Neuronal stem cell (in vitro differentiated cells): ENCODE measurements around the gene ZNF469.
A peak's percentile ranks its signal among the peaks of the same experiment; 100 is the strongest.

ENCODE experiments used
- DNase-seq: peaks from one replicate; pipeline ENCODE4 v3.0.0-alpha.2; 2013; ENCODE audit warnings: low spot score
- H2AFZ ChIP-seq: one replicate; pipeline ENCODE4 v1.6.1; 2013; ENCODE audit warnings: mild to moderate bottlenecking, low read length, inconsistent platforms
- H2AK5ac ChIP-seq: 2 replicates; pipeline ENCODE4 v1.6.1; 2013; ENCODE audit warnings: low read depth, mild to moderate bottlenecking, inconsistent platforms, low read length, moderate library complexity, mixed read lengths
- H2BK120ac ChIP-seq: 2 replicates; pipeline ENCODE4 v1.6.1; 2013; ENCODE audit warnings: low read depth, mild to moderate bottlenecking, inconsistent platforms, low read length, moderate library complexity, mixed read lengths
- H2BK12ac ChIP-seq: one replicate; pipeline ENCODE4 v1.6.1; 2013; ENCODE audit warnings: low read length, inconsistent platforms
- H2BK15ac ChIP-seq: 2 replicates; pipeline ENCODE4 v1.6.1; 2013; ENCODE audit warnings: mild to moderate bottlenecking, low read length, inconsistent platforms, mixed read lengths
- H2BK5ac ChIP-seq: one replicate; pipeline ENCODE4 v1.6.1; 2013; ENCODE audit warnings: inconsistent platforms, mild to moderate bottlenecking, low read length, moderate library complexity
- H3K14ac ChIP-seq: one replicate; pipeline ENCODE4 v1.6.1; 2013; ENCODE audit warnings: low read length, inconsistent platforms
- H3K18ac ChIP-seq: 2 replicates; pipeline ENCODE4 v1.6.1; 2013; ENCODE audit warnings: low read length, inconsistent platforms
- H3K23ac ChIP-seq: 2 replicates; pipeline ENCODE4 v1.6.1; 2013; ENCODE audit warnings: low read depth, mild to moderate bottlenecking, mixed read lengths, low read length, inconsistent platforms; ENCODE audit not compliant: poor library complexity
- H3K27ac ChIP-seq: replicated peaks from 3 replicates; pipeline ENCODE4 v1.5.1; 2013; ENCODE audit warnings: low read length, inconsistent platforms
- H3K27me3 ChIP-seq, 3 experiments: 2 replicates each; pipeline ENCODE4 v1.6.1; 2013; ENCODE audit warnings: low read length in 3 of 3, mild to moderate bottlenecking in 2 of 3, inconsistent platforms in 1 of 3, low read depth in 1 of 3, mixed read lengths in 1 of 3, moderate library complexity in 1 of 3; ENCODE audit not compliant: control insufficient read depth in 3 of 3, insufficient read depth in 3 of 3
- H3K36me3 ChIP-seq, 2 donors: replicated peaks in 1 of 2; 2 replicates each; pipeline ENCODE4 v1.6.1; 2013; ENCODE audit warnings: low read length in 2 of 2; ENCODE audit not compliant: control insufficient read depth in 2 of 2, insufficient read depth in 2 of 2
- H3K4ac ChIP-seq: 2 replicates; pipeline ENCODE4 v1.6.1; 2013; ENCODE audit warnings: inconsistent platforms, mild to moderate bottlenecking, low read length, moderate library complexity
- H3K4me1 ChIP-seq, 2 donors: 1 replicate in 1 of 2; 2 replicates in 1 of 2; pipeline ENCODE4 v1.6.1; 2013; ENCODE audit warnings: low read length in 2 of 2, low read depth in 1 of 2; ENCODE audit not compliant: control insufficient read depth in 2 of 2, insufficient read depth in 1 of 2
- H3K4me2 ChIP-seq: one replicate; pipeline ENCODE4 v1.6.1; 2013; ENCODE audit warnings: mild to moderate bottlenecking, low read length, inconsistent platforms; ENCODE audit not compliant: insufficient read depth, poor library complexity, severe bottlenecking
- H3K4me3 ChIP-seq, 2 donors: 2 replicates each; pipeline ENCODE4 v1.5.1; 2013; ENCODE audit warnings: low read length in 2 of 2, mild to moderate bottlenecking in 2 of 2, inconsistent platforms in 1 of 2, moderate library complexity in 1 of 2
- H3K79me1 ChIP-seq: one replicate; pipeline ENCODE4 v1.6.1; 2013; ENCODE audit warnings: low read depth, mild to moderate bottlenecking, inconsistent platforms, low read length, moderate library complexity
- H3K9ac ChIP-seq: one replicate; pipeline ENCODE4 v1.6.1; 2013; ENCODE audit warnings: mild to moderate bottlenecking, low read depth, low read length, inconsistent platforms; ENCODE audit not compliant: poor library complexity
- H3K9me3 ChIP-seq, 2 donors: replicated peaks in 1 of 2; 2 replicates each; pipeline versions ENCODE3 to v1.6.1; 2013; ENCODE audit warnings: low read length in 2 of 2, mild to moderate bottlenecking in 2 of 2, inconsistent platforms in 1 of 2, low read depth in 1 of 2, mixed read lengths in 1 of 2, moderate library complexity in 1 of 2; ENCODE audit not compliant: control insufficient read depth in 2 of 2, insufficient read depth in 1 of 2
- H4K8ac ChIP-seq: one replicate; pipeline ENCODE4 v1.6.1; 2013; ENCODE audit warnings: low read depth, mild to moderate bottlenecking, inconsistent platforms, low read length, moderate library complexity
- H4K91ac ChIP-seq: one replicate; pipeline ENCODE4 v1.6.1; 2013; ENCODE audit warnings: low read length, low read depth, mild to moderate bottlenecking, inconsistent platforms; ENCODE audit not compliant: poor library complexity
- WGBS, 2 donors: extraction: QIAGEN DNeasy Blood & Tissue Kit; methylation state at CpG; one replicate each; pipeline ENCODE4 v1.1.7; 2013; ENCODE audit warnings: missing lambda C conversion rate in 2 of 2, mixed read lengths in 1 of 2; ENCODE audit not compliant: insufficient read length in 2 of 2, insufficient replicate concordance in 1 of 2; ENCODE audit errors: extremely low coverage in 2 of 2; 5-methylcytosine and 5-hydroxymethylcytosine counted together

The ZNF469 gene

GRCh38 chr16:88405216-88406060 lies 22.7 kb downstream of the ZNF469 start:
- no peak overlapping the region for H3K4me2 ChIP-seq
- no peak overlapping the region for H3K27ac ChIP-seq
- H3K79me1 ChIP-seq: no peaks in the 10 kb centered on the region
- DNase-seq: no peak
- H2BK15ac ChIP-seq: peak overlapping the region; percentile 55
- no peak overlapping the region for H3K4me3 ChIP-seq
- no peak overlapping the region for H3K18ac ChIP-seq
- no peaks in the 10 kb centered on the region for H3K36me3 ChIP-seq
- peaks cover 0 to 2% of the 10 kb centered on the region in 2 donors for H3K9me3 ChIP-seq
- H2BK120ac ChIP-seq: no peak overlapping the region
- WGBS, 2 donors: no CpG with 5 or more reads among the region's 29 CpGs
- peak overlapping the region; percentile 60 for H3K14ac ChIP-seq
- H3K27me3 ChIP-seq: peaks cover 0 to 23% (median 0%) of the 10 kb centered on the region in 3 experiments
- peak overlapping the region; percentile 5 for H4K91ac ChIP-seq
- peak overlapping the region; percentile 53 for H3K9ac ChIP-seq
- no peak overlapping the region for H2AFZ ChIP-seq
- peak overlapping the region; percentile 80 for H3K23ac ChIP-seq
- no peaks in the 10 kb centered on the region for H3K4me1 ChIP-seq
- peak overlapping the region; percentile 57 for H2AK5ac ChIP-seq
- H2BK12ac ChIP-seq: no peak overlapping the region
- no peak overlapping the region for H2BK5ac ChIP-seq
- peak overlapping the region; percentile 26 for H4K8ac ChIP-seq
- no peak overlapping the region for H3K4ac ChIP-seq

- H2BK120ac ChIP-seq: no peak overlapping the region
- H3K23ac ChIP-seq: peak overlapping the region; percentile 80
- peak overlapping the region; percentile 53 for H3K9ac ChIP-seq
- H4K8ac ChIP-seq: no peak overlapping the region
- H2BK15ac ChIP-seq: no peak overlapping the region
- H3K18ac ChIP-seq: peak overlapping the region; percentile 80
- no peak overlapping the region for H2AK5ac ChIP-seq
- H3K4me1 ChIP-seq: no peaks in the 10 kb centered on the region
- peak overlapping the region; percentile 60 for H3K14ac ChIP-seq
- no peak overlapping the region for H3K4me2 ChIP-seq
- H3K27me3 ChIP-seq: peaks cover 0 to 23% (median 0%) of the 10 kb centered on the region in 3 experiments
- H3K9me3 ChIP-seq: peaks cover 0 to 2% of the 10 kb centered on the region in 2 donors
- H3K79me1 ChIP-seq: no peaks in the 10 kb centered on the region
- H3K4me3 ChIP-seq: no peak overlapping the region
- H4K91ac ChIP-seq: peak overlapping the region; percentile 53
- no peak overlapping the region for H2BK12ac ChIP-seq
- DNase-seq: no peak
- no peak overlapping the region for H3K27ac ChIP-seq
- H2AFZ ChIP-seq: peak overlapping the region; percentile 22
- no CpG with 5 or more reads among the region's 39 CpGs for WGBS, 2 donors
- H3K36me3 ChIP-seq: no peaks in the 10 kb centered on the region
- no peak overlapping the region for H2BK5ac ChIP-seq
- H3K4ac ChIP-seq: no peak overlapping the region
Observed at GRCh38 chr16:88406096-88407041, 23.6 kb downstream of the ZNF469 start.

- H3K4me3 ChIP-seq: no peak overlapping the region
- no peak overlapping the region for H4K91ac ChIP-seq
- no peak overlapping the region for H3K4ac ChIP-seq
- H2BK5ac ChIP-seq: no peak overlapping the region
- peak overlapping the region; percentile 75 for H2BK12ac ChIP-seq
- H2BK15ac ChIP-seq: no peak overlapping the region
- no peak overlapping the region for H3K14ac ChIP-seq
- no peak overlapping the region for H3K4me2 ChIP-seq
- H2BK120ac ChIP-seq: no peak overlapping the region
- H3K79me1 ChIP-seq: peaks cover under 1% of the 10 kb centered on the region
- H2AFZ ChIP-seq: no peak overlapping the region
- H3K27me3 ChIP-seq: peaks cover 0 to 23% (median 0%) of the 10 kb centered on the region in 3 experiments
- no peak overlapping the region for H3K27ac ChIP-seq
- peak overlapping the region; percentile 73 for H2AK5ac ChIP-seq
- DNase-seq: no peak
- H3K9me3 ChIP-seq: peaks cover 0 to 2% of the 10 kb centered on the region in 2 donors
- no peak overlapping the region for H4K8ac ChIP-seq
- no peak overlapping the region for H3K9ac ChIP-seq
- H3K23ac ChIP-seq: peak overlapping the region; percentile 40
- no CpG with 5 or more reads among the region's 20 CpGs for WGBS, 2 donors
- no peaks in the 10 kb centered on the region for H3K36me3 ChIP-seq
- H3K4me1 ChIP-seq: no peaks in the 10 kb centered on the region
- peak overlapping the region; percentile 50 for H3K18ac ChIP-seq
Observed at GRCh38 chr16:88407042-88407420, 24.3 kb downstream of the ZNF469 start.

- Histone ChIP-seq H3K4me2 (no peak overlapping the region), H3K9ac (no peak overlapping the region), H3K4me3 (no peak overlapping the region), H2BK15ac (no peak overlapping the region), H3K4me1 (no peaks in the 10 kb centered on the region), H4K91ac (no peak overlapping the region), H3K18ac (no peak overlapping the region), H3K27me3 (peaks cover 0 to 23% (median 0%) of the 10 kb centered on the region in 3 experiments), H4K8ac (no peak overlapping the region), H3K14ac (no peak overlapping the region), H2BK120ac (no peak overlapping the region), H3K36me3 (no peaks in the 10 kb centered on the region), H3K79me1 (peaks cover 2% of the 10 kb centered on the region), H2AFZ (no peak overlapping the region), H2BK5ac (no peak overlapping the region), H2AK5ac (no peak overlapping the region), H3K4ac (no peak overlapping the region), H3K27ac (no peak overlapping the region), H3K9me3 (no peaks in the 10 kb centered on the region), H3K23ac (no peak overlapping the region), H2BK12ac (no peak overlapping the region)
- WGBS, 2 donors: no CpG with 5 or more reads among the region's 5 CpGs
- DNase-seq: no peak
Observed at GRCh38 chr16:88407807-88408206, 25.0 kb downstream of the ZNF469 start.
